ENCODE measurements around the gene CUL9. TPM values are rescaled to one million over a fixed set of nuclear protein-coding genes. Genes with fewer than 3 reads are reported as not detected.

CUL9 gene
- total RNA-seq, 1 donor from 2014 or later = 10.9 TPM

DNA sequence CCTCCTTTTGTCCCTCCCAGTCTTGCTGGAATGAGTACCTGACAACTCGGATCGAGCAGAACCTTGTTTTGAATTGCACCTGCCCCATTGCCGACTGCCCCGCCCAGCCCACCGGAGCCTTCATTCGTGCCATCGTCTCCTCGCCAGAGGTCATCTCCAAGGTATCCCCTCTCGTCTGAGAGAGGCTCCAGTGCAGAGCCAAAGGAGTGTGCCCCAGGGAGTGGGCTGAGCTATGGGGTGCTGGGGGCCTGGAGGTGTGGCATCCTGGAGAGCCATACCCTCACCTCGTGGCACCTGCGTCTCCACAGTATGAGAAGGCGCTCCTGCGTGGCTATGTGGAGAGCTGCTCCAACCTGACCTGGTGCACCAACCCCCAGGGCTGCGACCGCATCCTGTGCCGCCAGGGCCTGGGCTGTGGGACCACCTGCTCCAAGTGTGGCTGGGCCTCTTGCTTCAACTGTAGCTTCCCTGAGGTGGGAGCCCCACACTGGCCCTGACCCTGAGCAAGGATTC, 38.5 kb downstream of the CUL9 start:
- intact Hi-C loops (cut with micrococcal nuclease) = no loop called here
- DNase-seq = no peak
- no peak for ATAC-seq

DNA sequence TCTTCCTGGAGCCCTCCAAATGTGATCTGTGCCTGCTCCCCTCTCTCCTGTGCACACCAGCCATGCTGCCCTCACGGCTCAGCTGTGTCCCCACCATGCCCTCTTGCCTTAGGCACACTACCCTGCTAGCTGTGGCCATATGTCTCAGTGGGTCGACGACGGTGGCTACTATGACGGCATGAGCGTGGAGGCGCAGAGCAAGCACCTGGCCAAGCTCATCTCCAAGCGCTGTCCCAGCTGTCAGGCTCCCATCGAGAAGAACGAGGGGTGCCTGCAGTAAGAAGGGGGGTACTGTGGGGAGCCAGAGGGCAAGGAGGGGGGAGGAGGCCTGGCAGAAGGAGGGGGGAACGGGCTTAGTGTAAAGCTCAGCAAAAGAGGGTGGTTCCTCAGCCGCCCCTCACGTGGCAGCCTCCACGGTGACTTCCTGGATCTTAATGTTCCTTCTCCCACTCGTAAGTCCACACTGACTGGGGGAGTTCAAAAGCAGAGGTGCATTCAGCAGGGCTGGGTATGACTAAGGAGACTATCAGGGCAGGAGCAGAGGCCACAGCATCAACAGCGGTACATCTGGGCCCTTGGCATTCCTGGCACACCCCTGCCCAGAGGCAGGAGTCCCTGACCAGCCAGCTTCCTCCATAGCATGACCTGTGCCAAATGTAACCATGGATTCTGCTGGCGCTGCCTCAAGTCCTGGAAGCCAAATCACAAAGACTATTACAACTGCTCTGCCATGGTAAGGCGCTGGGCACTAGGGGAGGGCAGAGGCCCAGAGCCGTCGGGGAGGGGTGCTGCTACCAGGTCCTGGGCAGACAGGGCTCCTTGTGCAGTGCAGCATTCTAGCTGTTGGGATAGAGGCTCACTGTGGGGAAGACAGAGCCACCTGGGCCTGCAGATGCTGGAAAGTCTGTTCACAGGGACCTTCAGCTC, 39.3 kb downstream of the CUL9 start:
- intact Hi-C loops (cut with micrococcal nuclease) = no loop called here
- ATAC-seq = peak; percentile 47
- peak; percentile 29 for DNase-seq

- ATAC-seq = no peak
- no peak for DNase-seq
- intact Hi-C loops (cut with micrococcal nuclease) = no loop called here
These were observed 40.5 kb downstream of the CUL9 start for GRCh38 chr6:43222418-43223059.

GRCh38 chr6:43223175-43223574, 41.2 kb downstream of the CUL9 start:
- DNase-seq (no peak), ATAC-seq (no peak)
- intact Hi-C loops (cut with micrococcal nuclease) = no loop called here

- DNase-seq (no peak), ATAC-seq (no peak)
- intact Hi-C loops (cut with micrococcal nuclease) = no loop called here
These were observed 44.3 kb downstream of the CUL9 start for GRCh38 chr6:43226192-43226851.

- ATAC-seq (peak; percentile 97), DNase-seq (peak; percentile 88)
- intact Hi-C loops (cut with micrococcal nuclease) = no loop called here
These were observed 47.2 kb downstream of the CUL9 start, which contains the start of gene DNPH1 for GRCh38 chr6:43228951-43229802. Gene DNPH1, minus strand, starts transcription at chr6:43229481. Its CDS starts 25 bp downstream, at chr6:43229456.

DNA sequence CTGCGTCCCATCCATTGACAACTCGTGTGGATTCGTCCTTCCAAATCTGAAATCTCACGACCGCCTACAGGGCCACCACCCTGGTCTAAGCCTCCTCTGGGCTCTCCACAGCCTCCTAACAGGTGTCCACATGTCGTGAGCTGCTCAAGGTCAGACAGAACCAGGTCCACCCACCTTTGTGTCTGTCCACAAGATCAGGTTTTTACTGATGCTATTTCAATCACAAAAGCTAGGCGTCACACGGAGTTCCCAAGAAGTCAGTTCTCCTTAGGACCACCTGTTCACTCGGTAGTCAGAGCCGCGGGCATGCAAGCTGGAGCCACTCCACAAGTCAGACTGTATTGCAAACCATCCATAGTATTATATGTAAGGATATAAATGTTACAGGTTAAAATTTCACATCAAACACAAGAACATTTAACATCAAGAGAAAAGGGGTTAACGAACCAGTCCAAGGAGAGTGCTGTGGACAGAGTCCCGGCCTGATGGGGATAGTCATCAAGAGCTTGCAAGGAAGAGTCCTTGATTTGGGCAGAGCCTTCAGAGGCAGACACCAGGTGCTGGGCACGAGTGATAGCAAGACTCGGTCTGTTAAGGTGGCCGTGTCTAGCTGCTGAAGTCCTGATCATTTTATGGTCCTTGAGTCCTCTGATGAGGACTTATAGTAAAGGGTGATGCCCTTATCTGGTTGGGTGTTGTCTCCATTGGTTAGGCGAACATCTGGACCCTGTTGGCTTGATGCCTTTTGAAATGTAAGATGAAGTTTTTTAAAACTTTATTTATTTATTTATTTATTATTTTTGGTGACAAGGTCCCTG, 48.0 kb downstream of the CUL9 start:
- intact Hi-C loops (cut with micrococcal nuclease) = no loop called here
- no peak for DNase-seq
- ATAC-seq = peak; percentile 3

- DNase-seq (no peak), ATAC-seq (no peak)
- intact Hi-C loops (cut with micrococcal nuclease) = no loop called here
These were observed 49.1 kb downstream of the CUL9 start for GRCh38 chr6:43231053-43231452.

DNA sequence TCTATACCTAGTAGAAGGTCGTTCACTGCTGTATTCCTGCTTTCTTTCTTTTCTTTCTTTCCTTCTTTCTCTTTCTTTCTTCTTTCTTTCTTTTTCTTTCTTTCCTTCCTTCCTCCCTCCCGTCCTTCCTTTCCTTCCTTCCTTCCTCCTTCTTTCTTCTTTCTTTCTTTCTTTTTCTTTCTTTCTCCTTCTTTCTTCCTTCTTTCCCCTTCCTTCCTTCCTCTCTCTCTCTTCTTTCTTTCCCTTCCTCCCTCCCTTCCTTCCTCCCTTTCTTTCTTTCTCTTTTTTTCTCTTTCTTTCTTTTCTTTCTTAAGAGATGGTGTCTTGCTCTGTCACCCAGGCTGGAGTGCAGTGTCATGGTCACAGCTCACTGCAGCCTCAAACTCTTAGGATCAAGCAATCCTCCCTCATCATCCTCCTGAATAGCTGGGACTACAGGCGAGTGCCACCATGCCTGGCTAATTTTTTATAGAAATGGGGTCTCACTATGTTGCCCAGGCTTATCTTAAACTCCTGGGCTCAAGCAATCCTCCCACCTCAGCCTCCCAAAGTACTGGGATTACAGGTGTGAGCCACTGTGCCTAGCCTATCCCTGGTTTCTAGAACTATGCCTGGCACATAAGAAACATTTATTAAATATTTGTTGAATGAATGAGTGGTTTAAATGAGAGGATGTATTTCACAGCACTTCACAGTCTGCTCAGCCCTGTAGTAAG, 49.9 kb downstream of the CUL9 start:
- no peak for DNase-seq
- intact Hi-C loops (cut with micrococcal nuclease) = no loop called here
- ATAC-seq = no peak

- no peak for ATAC-seq
- DNase-seq = no peak
- intact Hi-C loops (cut with micrococcal nuclease) = no loop called here
These were observed 53.8 kb downstream of the CUL9 start for GRCh38 chr6:43235841-43236240.

- intact Hi-C loops (cut with micrococcal nuclease) = no loop called here
- ATAC-seq = no peak
- DNase-seq = no peak
These were observed 57.1 kb downstream of the CUL9 start for GRCh38 chr6:43239054-43239453.

DNA sequence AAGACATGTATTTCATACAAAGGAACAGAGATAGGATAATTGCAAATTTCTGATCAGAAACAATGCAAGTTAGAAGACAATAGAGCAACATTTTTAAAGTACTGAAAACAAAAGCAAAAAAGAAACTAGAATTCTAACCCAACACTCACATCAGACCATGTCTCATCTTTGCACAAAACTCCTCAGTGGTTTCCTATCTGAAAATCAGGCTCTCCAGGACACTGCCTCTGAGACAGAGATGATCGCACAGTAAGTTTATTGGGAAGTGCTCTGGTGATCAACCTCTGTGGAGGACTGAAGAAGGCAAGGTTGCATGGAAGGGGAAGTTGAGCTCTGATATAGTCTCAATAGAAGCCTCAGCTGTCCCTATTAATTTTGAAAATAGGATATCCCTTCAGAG, 59.0 kb downstream of the CUL9 start:
- ATAC-seq = no peak
- intact Hi-C loops (cut with micrococcal nuclease) = no loop called here
- no peak for DNase-seq

GRCh38 chr6:43241446-43241845, 59.5 kb downstream of the CUL9 start:
- intact Hi-C loops (cut with micrococcal nuclease) = no loop called here
- ATAC-seq = no peak
- no peak for DNase-seq

- ATAC-seq (no peak), DNase-seq (no peak)
- intact Hi-C loops (cut with micrococcal nuclease) = no loop called here
These were observed 61.1 kb downstream of the CUL9 start, which contains the start of gene TTBK1 for GRCh38 chr6:43242908-43243663. Gene TTBK1, plus strand, starts transcription at chr6:43243481. Its CDS starts 3,180 bp downstream, at chr6:43246661.

- no peak for ATAC-seq
These were observed 61.8 kb downstream of the CUL9 start for GRCh38 chr6:43243664-43244321.

More at GRCh38 chr6:43243664-43244321, 61.8 kb downstream of the CUL9 start:
- intact Hi-C loops (cut with micrococcal nuclease) = no loop called here
- no peak for DNase-seq
